RWPE2 (cell line): ENCODE measurements around the gene MCM5.

ENCODE experiments used
- ATAC-seq: fragments of 200-7000 bp; cut with Tn5 transposase; 3 replicates; pipeline ENCODE4 v1.9.1; 2021; ENCODE audit warnings: low read depth
- DNase-seq: peaks from one replicate; pipeline ENCODE4 v3.0.0-alpha.2; 2020; ENCODE audit warnings: low spot score
- H3K27ac ChIP-seq: fragments of 450-650 bp; 2 replicates; pipeline ENCODE4 v1.5.1; 2017; ENCODE audit warnings: mild to moderate bottlenecking; ENCODE audit not compliant: poor library complexity, severe bottlenecking
- H3K27me3 ChIP-seq: fragments of 250-450 bp; sonication (Bioruptor Pico); 2 replicates; pipeline ENCODE4 v1.5.1; 2021; ENCODE audit warnings: mild to moderate bottlenecking, moderate library complexity; ENCODE audit not compliant: insufficient read depth, poor library complexity, severe bottlenecking
- H3K36me3 ChIP-seq: fragments of 250-450 bp; sonication (Bioruptor Pico); 2 replicates; pipeline ENCODE4 v1.5.1; 2020; ENCODE audit warnings: low read depth, mild to moderate bottlenecking, moderate library complexity
- H3K4me1 ChIP-seq: fragments of 250-450 bp; sonication (Bioruptor Pico); 2 replicates; pipeline ENCODE4 v1.5.1; 2021; ENCODE audit warnings: mild to moderate bottlenecking, moderate library complexity; ENCODE audit not compliant: insufficient read depth, poor library complexity, severe bottlenecking
- H3K4me3 ChIP-seq: fragments of 250-450 bp; sonication (Bioruptor Pico); 2 replicates; pipeline ENCODE4 v1.5.1; 2021; ENCODE audit warnings: mild to moderate bottlenecking, moderate library complexity; ENCODE audit not compliant: severe bottlenecking
- H3K9me3 ChIP-seq: fragments of 250-450 bp; sonication (Bioruptor Pico); 2 replicates; pipeline ENCODE4 v1.5.1; 2021; ENCODE audit warnings: mild to moderate bottlenecking, moderate library complexity; ENCODE audit not compliant: severe bottlenecking
- CTCF ChIP-seq: fragments of 450-650 bp; IDR thresholded peaks from one replicate; pipeline ENCODE4 v1.5.1; 2017; ENCODE audit warnings: mild to moderate bottlenecking, moderate library complexity; ENCODE audit not compliant: poor library complexity, severe bottlenecking

Gene MCM5

GRCh38 chr22:35399678-35400500 lies at the start of gene MCM5:
Gene MCM5 (plus strand): TSS chr22:35400140. CDS start chr22:35400439, 299 bp downstream.
- ATAC-seq (peak; percentile 99), DNase-seq (peak; percentile 97)
- no peak for TF ChIP-seq CTCF
- Histone ChIP-seq H3K4me1 (peaks cover 9% of the 10 kb centered on the region), H3K9me3 (no peaks in the 10 kb centered on the region), H3K4me3 (peak within 1 kb of the TSS; percentile 83), H3K27ac (peak within 1 kb of the TSS; percentile 33), H3K36me3 (peaks cover 42% of the 10 kb centered on the region), H3K27me3 (no peaks in the 10 kb centered on the region)

GRCh38 chr22:35350539-35351503 lies 49.1 kb upstream of the MCM5 start:
- DNase-seq (peak; percentile 92), ATAC-seq (peak; percentile 96)
- Histone ChIP-seq H3K4me3 (peak overlapping the region; percentile 30), H3K36me3 (no peaks in the 10 kb centered on the region), H3K27ac (no peak overlapping the region), H3K4me1 (no peaks in the 10 kb centered on the region), H3K9me3 (no peaks in the 10 kb centered on the region), H3K27me3 (no peaks in the 10 kb centered on the region)
- peak; percentile 91 for TF ChIP-seq CTCF

- Histone ChIP-seq H3K4me1 (no peaks in the 10 kb centered on the region), H3K4me3 (no peak overlapping the region), H3K27ac (no peak overlapping the region), H3K9me3 (no peaks in the 10 kb centered on the region), H3K36me3 (no peaks in the 10 kb centered on the region), H3K27me3 (no peaks in the 10 kb centered on the region)
- DNase-seq (no peak), ATAC-seq (no peak)
- peak; percentile 27 for TF ChIP-seq CTCF
Observed at GRCh38 chr22:35352214-35353111, 47.5 kb upstream of the MCM5 start.

GRCh38 chr22:35353318-35353717 lies 46.6 kb upstream of the MCM5 start:
- Histone ChIP-seq H3K4me3 (no peak overlapping the region), H3K36me3 (no peaks in the 10 kb centered on the region), H3K27ac (no peak overlapping the region), H3K9me3 (no peaks in the 10 kb centered on the region), H3K27me3 (no peaks in the 10 kb centered on the region), H3K4me1 (no peaks in the 10 kb centered on the region)
- no peak for DNase-seq
- TF ChIP-seq CTCF = no peak
- no peak for ATAC-seq
